GM23338 (cell line): Measurements from ENCODE around the gene ZNF12. TPM values are rescaled to one million over a fixed set of nuclear protein-coding genes. Genes with fewer than 3 reads are reported as not detected.

Experiments used
- ATAC-seq: fragments of 200-7000 bp; cut with Tn5 transposase; 3 replicates; pipeline ENCODE4 v1.9.1; 2020
- DNase-seq: peaks from one replicate; pipeline ENCODE4 v3.0.0-alpha.2; 2015; ENCODE audit warnings: low spot score
- H2AFZ ChIP-seq: fragments of 200-600 bp; sonication (generic); 2 replicates; pipeline ENCODE4 v1.8.0; 2016; ENCODE audit warnings: antibody characterized with exemption, mild to moderate bottlenecking, moderate library complexity
- H3F3A ChIP-seq: fragments of 200-600 bp; sonication (generic); replicated peaks from 2 replicates; pipeline ENCODE4 v1.8.0; 2017; ENCODE audit warnings: antibody characterized with exemption, mixed run types, low read depth
- H3K27ac ChIP-seq: fragments of 200-600 bp; sonication (generic); 2 replicates; pipeline ENCODE4 v1.6.1; 2016; ENCODE audit warnings: low read depth
- H3K27me3 ChIP-seq: fragments of 200-600 bp; sonication (generic); 2 replicates; pipeline ENCODE4 v1.8.0; 2016; ENCODE audit warnings: mild to moderate bottlenecking, mixed run types, moderate library complexity; ENCODE audit not compliant: insufficient read depth
- H3K36me3 ChIP-seq: fragments of 200-600 bp; sonication (generic); 2 replicates; pipeline ENCODE4 v1.8.0; 2016; ENCODE audit warnings: mild to moderate bottlenecking; ENCODE audit not compliant: insufficient read depth
- H3K4me1 ChIP-seq: fragments of 200-600 bp; sonication (generic); 2 replicates; pipeline ENCODE4 v1.8.0; 2016; ENCODE audit warnings: mild to moderate bottlenecking, moderate library complexity; ENCODE audit not compliant: insufficient read depth
- H3K4me2 ChIP-seq: fragments of 200-600 bp; sonication (generic); 2 replicates; pipeline ENCODE4 v1.7.1; 2017; ENCODE audit warnings: mixed run types
- H3K4me3 ChIP-seq: fragments of 200-600 bp; sonication (generic); 2 replicates; pipeline ENCODE4 v1.6.1; 2016; ENCODE audit warnings: mixed run types
- H3K79me2 ChIP-seq: fragments of 200-600 bp; sonication (generic); replicated peaks from 2 replicates; pipeline ENCODE4 v1.8.0; 2017; ENCODE audit warnings: mild to moderate bottlenecking; ENCODE audit not compliant: insufficient read depth
- H3K9me2 ChIP-seq: fragments of 200-600 bp; sonication (generic); 2 replicates; pipeline ENCODE4 v1.8.0; 2017; ENCODE audit not compliant: insufficient read depth
- H4K20me1 ChIP-seq: fragments of 200-600 bp; sonication (generic); replicated peaks from 2 replicates; pipeline ENCODE4 v1.8.0; 2017; ENCODE audit warnings: mild to moderate bottlenecking; ENCODE audit not compliant: insufficient read depth
- H3K27ac Mint-ChIP-seq: 2 replicates; pipeline ENCODE4 v1.8.0; 2020; ENCODE audit warnings: inconsistent platforms, mild to moderate bottlenecking, moderate library complexity, mixed read lengths
- H3K27me3 Mint-ChIP-seq: 3 replicates; pipeline ENCODE4 v1.8.0; 2022; ENCODE audit warnings: low read depth, mild to moderate bottlenecking, moderate library complexity, mixed read lengths, inconsistent platforms; ENCODE audit not compliant: insufficient read depth, poor library complexity
- H3K36me3 Mint-ChIP-seq: 3 replicates; pipeline ENCODE4 v1.8.0; 2021; ENCODE audit warnings: low read depth, mild to moderate bottlenecking, inconsistent platforms, moderate library complexity, mixed read lengths
- H3K4me1 Mint-ChIP-seq: 3 replicates; pipeline ENCODE4 v1.8.0; 2020; ENCODE audit warnings: mild to moderate bottlenecking, inconsistent platforms, mixed read lengths
- H3K4me3 Mint-ChIP-seq: 3 replicates; pipeline ENCODE4 v1.8.0; 2021; ENCODE audit warnings: moderate library complexity, mild to moderate bottlenecking, inconsistent platforms, mixed read lengths
- H3K9me3 Mint-ChIP-seq: 3 replicates; pipeline ENCODE4 v1.8.0; 2020; ENCODE audit warnings: moderate library complexity, mild to moderate bottlenecking, inconsistent platforms, mixed read lengths
- CTCF ChIP-seq, 2 experiments: fragments of 200-600 bp in 1 of 2; sonication (generic) in 1 of 2; conservative IDR thresholded peaks; 2 replicates each; pipeline versions ENCODE4 v1.5.1 to v1.6.1; 2016 to 2017; ENCODE audit warnings: antibody characterized with exemption in 2 of 2, low read depth in 2 of 2, mild to moderate bottlenecking in 2 of 2, moderate library complexity in 1 of 2
- ETS1 ChIP-seq: IDR thresholded peaks from 2 replicates; pipeline ENCODE4 v1.6.1; 2016; ENCODE audit warnings: antibody characterized with exemption
- JUNB ChIP-seq: IDR thresholded peaks from one replicate; pipeline ENCODE4 v1.6.1; 2016; ENCODE audit warnings: antibody characterized with exemption; ENCODE audit not compliant: unreplicated experiment
- NANOG ChIP-seq: IDR thresholded peaks from 2 replicates; pipeline ENCODE4 v1.6.1; 2016; ENCODE audit warnings: antibody characterized with exemption, borderline replicate concordance
- REST ChIP-seq: IDR thresholded peaks from one replicate; pipeline ENCODE4 v1.6.1; 2018; ENCODE audit warnings: antibody characterized with exemption; ENCODE audit not compliant: unreplicated experiment
- STAT1 ChIP-seq: IDR thresholded peaks from one replicate; pipeline ENCODE4 v1.6.1; 2016; ENCODE audit warnings: antibody characterized with exemption; ENCODE audit not compliant: unreplicated experiment
- ZNF114 ChIP-seq: fragments of 250-450 bp; sonication (Bioruptor Pico); IDR thresholded peaks from 2 replicates; pipeline ENCODE4 v1.5.0; 2020; ENCODE audit warnings: mild to moderate bottlenecking, moderate library complexity
- ZNF331 ChIP-seq: fragments of 250-450 bp; sonication (Bioruptor Pico); IDR thresholded peaks from 2 replicates; pipeline ENCODE4 v1.5.0; 2020; ENCODE audit warnings: low read depth, mild to moderate bottlenecking, moderate library complexity
- polyA plus RNA-seq: library from polyadenylated mRNA; unstranded; fragments of >200 nt; fragmentation: Nextera tagmentation; extraction: Ambion mirVana; gene quantifications from 2 replicates; pipeline ENCODE4 v1.2.1, GENCODE V29; 2016
- total RNA-seq: library from RNA; depleted of rRNA; stranded (reverse); fragments of >200 nt; shearing (Covaris generic); gene quantifications from 2 replicates; pipeline ENCODE4 v1.2.3, GENCODE V29; 2014

Gene ZNF12
- total and polyA plus RNA-seq, 2 experiments from 2014 or later: 9.6 to 17.8 TPM

- H3K9me2 ChIP-seq: no peaks in the 10 kb centered on the region
- no peaks in the 10 kb centered on the region for H3K27me3 ChIP-seq
- ATAC-seq: no peak
- no peaks in the 10 kb centered on the region for H3K79me2 ChIP-seq
- Mint-ChIP-seq H3K36me3 (peaks cover 22% of the 10 kb centered on the region), H3K27ac (no peak overlapping the region), H3K9me3 (no peaks in the 10 kb centered on the region), H3K4me3 (no peak overlapping the region), H3K27me3 (peaks cover 7% of the 10 kb centered on the region), H3K4me1 (no peaks in the 10 kb centered on the region)
- no peak overlapping the region for H3K27ac ChIP-seq
- TF ChIP-seq JUNB: no peak
- TF ChIP-seq STAT1: no peak
- TF ChIP-seq NANOG: no peak
- TF ChIP-seq REST: no peak
- TF ChIP-seq ZNF114 (CRISPR knock-in tag): no peak
- H3K36me3 ChIP-seq: no peaks in the 10 kb centered on the region
- H3K4me2 ChIP-seq: no peak overlapping the region
- no peaks in the 10 kb centered on the region for H3F3A ChIP-seq
- no peaks in the 10 kb centered on the region for H3K4me1 ChIP-seq
- H4K20me1 ChIP-seq: no peaks in the 10 kb centered on the region; the same call in 1 of the 2 replicates
- no peak for DNase-seq
- no peak overlapping the region for H2AFZ ChIP-seq
- H3K4me3 ChIP-seq: no peak overlapping the region
These were observed 58.5 kb downstream of the ZNF12 start for GRCh38 chr7:6648066-6648814.

- no peak overlapping the region for H2AFZ ChIP-seq
- H3K36me3 ChIP-seq: no peaks in the 10 kb centered on the region
- no peaks in the 10 kb centered on the region for H3K9me2 ChIP-seq
- no peaks in the 10 kb centered on the region for H3K79me2 ChIP-seq
- H3K4me2 ChIP-seq: no peak overlapping the region
- no peaks in the 10 kb centered on the region for H3F3A ChIP-seq
- no peak overlapping the region for H3K27ac ChIP-seq
- H3K27ac Mint-ChIP-seq: no peak overlapping the region
- no peaks in the 10 kb centered on the region for H3K4me1 Mint-ChIP-seq
- H3K9me3 Mint-ChIP-seq: no peaks in the 10 kb centered on the region
- H3K4me3 ChIP-seq: no peak overlapping the region
- no peaks in the 10 kb centered on the region; the same call in 1 of the 2 replicates for H4K20me1 ChIP-seq
- H3K36me3 Mint-ChIP-seq: peaks cover 22% of the 10 kb centered on the region
- no peak for DNase-seq
- no peak for ATAC-seq
- H3K4me3 Mint-ChIP-seq: no peak overlapping the region
- no peaks in the 10 kb centered on the region for H3K4me1 ChIP-seq
- no peaks in the 10 kb centered on the region for H3K27me3 ChIP-seq
- H3K27me3 Mint-ChIP-seq: peaks cover 8% of the 10 kb centered on the region
- no peak for TF ChIP-seq ETS1
- TF ChIP-seq REST: no peak
- TF ChIP-seq ZNF331: no peak
- TF ChIP-seq CTCF (conservative IDR thresholded peaks at IDR 0.05; ENCODE audit: low read depth in 2 of 2): no peak
- TF ChIP-seq NANOG: no peak
These were observed 59.2 kb downstream of the ZNF12 start for GRCh38 chr7:6647541-6647940.
